Sciatic nerve (tissue), 2 donors: ENCODE data around the gene PLA2G12B. TPM values are rescaled to one million over a fixed set of nuclear protein-coding genes. Genes with fewer than 3 reads are reported as not detected.

ENCODE experiments used
- ATAC-seq: fragments of 200-7000 bp; cut with Tn5 transposase; one replicate; pipeline ENCODE4 v1.9.1; 2020; ENCODE audit warnings: mild to moderate bottlenecking, moderate library complexity
- DNase-seq: peaks from one replicate; pipeline ENCODE4 v3.0.0-alpha.2; 2020; ENCODE audit warnings: low spot score
- intact Hi-C: fragments of 100-400 bp; cut with DNase I; formaldehyde crosslinking; loops from one replicate; pipeline ENCODE4 v1.14.2; 2022
- total RNA-seq: library from RNA; stranded (reverse); fragmentation: NEBNext Ultra II Directional; extraction: Animal tissue kit (Norgen Biotek cat#: 25700); gene quantifications from one replicate; pipeline ENCODE4 v1.2.1, GENCODE V29; 2021
- donor health status: DM: no; HTN: no; CAD: no.
- donor health status: DM: no; HTN: no; CAD: no.

Gene PLA2G12B
- total RNA-seq, 1 donor from 2014 or later = not detected

GRCh38 chr10:72899545-72899944 lies 55.1 kb downstream of the PLA2G12B start:
- ATAC-seq = no peak
- intact Hi-C loops = no loop called here
- DNase-seq = no peak

DNA sequence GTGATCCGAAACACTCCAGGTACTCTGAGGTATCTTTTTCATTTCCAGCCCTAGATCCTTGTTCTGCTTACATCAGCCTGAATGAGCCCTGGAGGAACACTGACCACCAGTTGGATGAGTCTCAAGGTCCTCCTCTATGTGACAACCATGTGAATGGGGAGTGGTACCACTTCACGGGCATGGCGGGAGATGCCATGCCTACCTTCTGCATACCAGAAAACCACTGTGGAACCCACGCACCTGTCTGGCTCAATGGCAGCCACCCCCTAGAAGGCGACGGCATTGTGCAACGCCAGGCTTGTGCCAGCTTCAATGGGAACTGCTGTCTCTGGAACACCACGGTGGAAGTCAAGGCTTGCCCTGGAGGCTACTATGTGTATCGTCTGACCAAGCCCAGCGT lies 56.0 kb downstream of the PLA2G12B start:
- ATAC-seq = no peak
- DNase-seq = no peak
- intact Hi-C loops = no loop called here

- no peak for DNase-seq
- intact Hi-C loops = no loop called here
- no peak for ATAC-seq
Observed at GRCh38 chr10:72895236-72895850, 59.3 kb downstream of the PLA2G12B start.

DNA sequence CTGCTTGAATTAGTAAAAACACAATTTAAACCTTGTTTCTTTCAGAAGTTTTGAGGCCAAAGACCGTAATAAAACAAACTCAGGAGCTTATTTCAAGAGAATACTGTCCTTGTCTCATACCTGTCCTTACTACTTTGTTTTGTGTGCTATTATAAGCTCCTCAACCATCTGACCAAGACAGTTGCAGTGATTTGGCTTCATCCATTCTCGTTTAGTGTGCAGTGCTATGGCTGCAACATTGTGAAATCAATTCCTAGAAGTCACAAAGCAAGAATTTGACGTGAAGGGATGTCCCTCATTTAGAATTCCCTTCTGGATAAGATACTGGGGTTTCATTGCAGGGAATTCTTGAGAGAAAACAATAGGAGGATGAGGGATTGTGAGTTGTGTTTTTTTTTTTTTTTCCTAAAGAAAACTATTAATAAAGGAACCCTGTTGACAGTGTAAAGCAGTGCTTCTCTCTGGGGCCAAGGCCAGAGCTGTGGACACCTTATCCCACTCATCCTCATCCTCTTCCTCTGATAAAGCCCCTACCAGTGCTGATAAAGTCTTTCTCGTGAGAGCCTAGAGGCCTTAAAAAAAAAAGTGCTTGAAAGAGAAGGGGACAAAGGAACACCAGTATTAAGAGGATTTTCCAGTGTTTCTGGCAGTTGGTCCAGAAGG lies 61.3 kb downstream of the PLA2G12B start, which contains the start of gene OIT3:
Gene OIT3 (plus strand): TSS at position 604 of the 663 bp plus-strand sequence. CDS start 60 bp downstream, outside the sequence.
- ATAC-seq (no peak), DNase-seq (no peak)
- intact Hi-C loops = no loop called here

- DNase-seq (no peak), ATAC-seq (no peak)
- intact Hi-C loops = no loop called here
Observed at GRCh38 chr10:72890086-72890485, 64.5 kb downstream of the PLA2G12B start.

DNA sequence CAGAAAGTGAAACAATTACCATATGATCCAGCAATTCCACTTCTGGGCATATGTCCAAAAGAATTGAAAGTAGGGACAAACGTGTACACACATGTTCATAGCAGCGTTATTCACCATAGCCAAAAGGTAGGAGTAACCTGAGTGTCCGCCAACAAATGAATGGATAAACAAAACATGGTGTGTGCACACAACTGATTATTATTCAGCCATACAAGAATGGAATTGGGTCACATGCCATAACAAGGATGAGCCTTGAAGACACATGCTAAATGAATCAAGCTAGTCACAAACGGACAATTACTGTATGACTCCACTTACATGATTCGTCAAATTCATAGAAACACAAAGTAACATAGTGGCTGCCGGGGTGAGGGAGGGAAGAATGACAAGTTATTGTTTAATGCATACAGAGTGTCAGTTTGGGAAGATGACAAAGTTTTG lies 65.2 kb downstream of the PLA2G12B start:
- intact Hi-C loops = no loop called here
- ATAC-seq (no peak), DNase-seq (no peak)

- DNase-seq (no peak), ATAC-seq (no peak)
- intact Hi-C loops = no loop called here
Observed at GRCh38 chr10:72888151-72888638, 66.4 kb downstream of the PLA2G12B start.

GRCh38 chr10:72887043-72887442 lies 67.6 kb downstream of the PLA2G12B start:
- ATAC-seq (no peak), DNase-seq (no peak)
- intact Hi-C loops = no loop called here

DNA sequence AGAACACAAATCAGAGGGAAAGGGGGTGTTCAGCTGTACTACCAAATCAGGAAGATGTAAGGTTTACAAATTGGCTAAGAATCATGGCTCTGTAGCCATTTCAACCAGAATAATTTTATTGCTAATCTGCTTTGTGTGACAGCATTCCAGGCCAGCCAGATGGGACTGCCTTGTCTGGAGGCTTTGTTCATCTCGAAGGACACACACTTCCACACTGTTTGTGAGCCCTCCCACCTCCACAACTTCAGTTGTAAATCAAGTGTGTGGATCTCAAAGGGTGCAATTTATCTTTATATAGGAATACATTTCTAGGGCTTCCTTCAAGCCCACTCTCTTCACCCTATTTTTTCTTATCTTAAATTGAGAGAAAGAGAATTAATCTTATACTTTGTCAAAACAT lies 68.0 kb downstream of the PLA2G12B start:
- DNase-seq (no peak), ATAC-seq (no peak)
- intact Hi-C loops = no loop called here

DNA sequence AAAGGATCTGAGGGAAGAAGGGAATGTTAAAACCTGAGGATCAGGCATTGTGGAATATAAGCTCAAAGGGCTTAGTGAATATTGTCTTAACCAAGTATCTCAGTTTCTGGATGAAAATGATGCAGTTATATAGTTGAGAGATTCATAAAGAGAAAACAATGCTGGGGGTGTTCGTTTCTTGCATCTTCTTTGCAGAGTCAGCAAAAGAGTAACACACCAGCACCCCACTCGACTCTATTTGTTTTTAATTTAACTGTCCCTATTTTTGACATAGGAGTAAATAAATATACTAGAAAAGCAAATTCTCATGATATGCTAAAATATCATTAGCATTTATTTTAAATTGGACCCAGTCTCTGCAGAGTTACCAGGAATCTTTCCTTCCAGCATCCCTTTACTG lies 68.7 kb downstream of the PLA2G12B start:
- ATAC-seq (no peak), DNase-seq (no peak)
- intact Hi-C loops = no loop called here

Other genes with a start within 250 kb of the PLA2G12B start
- not detected for gene OIT3, start 61.1 kb downstream of the PLA2G12B start, total RNA-seq
- 51.8 TPM for gene P4HA1, start 142.1 kb upstream of the PLA2G12B start, total RNA-seq
- gene NUDT13, start 155.6 kb upstream of the PLA2G12B start, total RNA-seq = 2.2 TPM
- gene ECD, start 213.2 kb upstream of the PLA2G12B start, total RNA-seq = 24.7 TPM
- 25.6 TPM for gene FAM149B1, start 213.3 kb upstream of the PLA2G12B start, total RNA-seq